ENCODE data around the gene GAGE10.
A peak's percentile ranks its signal among the peaks of the same experiment; 100 is the strongest.

The GAGE10 gene

DNA sequence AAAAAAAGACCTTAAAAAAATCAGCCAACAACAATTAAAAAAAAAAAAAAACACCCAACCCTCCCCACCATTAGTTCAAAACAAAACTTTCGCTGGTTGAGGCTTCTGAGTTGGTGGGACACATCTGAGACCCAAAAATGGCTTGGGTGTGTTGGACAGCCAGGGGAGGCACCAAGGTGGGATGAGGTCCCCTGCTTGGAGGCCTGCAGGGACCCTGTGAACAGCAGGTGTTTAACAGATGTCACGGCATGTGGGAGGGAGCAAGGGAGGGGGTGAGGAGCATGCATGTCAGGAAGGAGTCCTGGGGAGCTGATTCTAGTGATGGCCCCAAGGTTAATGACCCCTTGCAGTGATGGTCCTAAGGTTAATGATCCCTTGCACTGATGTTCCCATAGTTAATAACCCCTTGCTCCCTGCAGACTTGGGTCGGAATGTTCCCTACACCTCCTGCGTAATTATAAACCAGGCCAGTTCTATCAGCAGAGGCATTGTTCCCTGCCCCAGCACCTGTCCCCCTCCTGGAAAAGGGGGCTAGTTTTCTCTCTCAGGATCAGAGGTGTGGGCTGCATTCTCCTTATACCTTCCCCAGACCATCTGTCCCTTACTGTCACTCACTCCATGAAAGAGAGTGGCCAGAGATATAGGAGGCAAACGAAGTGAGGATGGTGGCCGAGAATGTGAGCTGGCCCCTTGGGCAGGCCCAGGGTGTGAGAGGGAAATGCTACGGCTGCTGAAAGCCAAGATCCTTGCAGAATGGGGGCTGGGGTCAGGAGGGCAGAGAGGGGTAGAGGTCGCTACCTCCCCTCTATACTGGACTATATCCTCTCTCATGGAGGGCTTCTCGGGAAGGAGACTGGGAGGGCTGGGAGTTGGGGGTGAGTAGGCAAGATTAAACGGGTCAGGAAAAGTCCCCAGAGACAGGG is 36.7 kb upstream of the GAGE10 start:
- no peaks in the 10 kb centered on the region for H3K9me3 ChIP-seq
- no peaks in the 10 kb centered on the region for H3K27me3 ChIP-seq
- TF ChIP-seq, protein P1, sequence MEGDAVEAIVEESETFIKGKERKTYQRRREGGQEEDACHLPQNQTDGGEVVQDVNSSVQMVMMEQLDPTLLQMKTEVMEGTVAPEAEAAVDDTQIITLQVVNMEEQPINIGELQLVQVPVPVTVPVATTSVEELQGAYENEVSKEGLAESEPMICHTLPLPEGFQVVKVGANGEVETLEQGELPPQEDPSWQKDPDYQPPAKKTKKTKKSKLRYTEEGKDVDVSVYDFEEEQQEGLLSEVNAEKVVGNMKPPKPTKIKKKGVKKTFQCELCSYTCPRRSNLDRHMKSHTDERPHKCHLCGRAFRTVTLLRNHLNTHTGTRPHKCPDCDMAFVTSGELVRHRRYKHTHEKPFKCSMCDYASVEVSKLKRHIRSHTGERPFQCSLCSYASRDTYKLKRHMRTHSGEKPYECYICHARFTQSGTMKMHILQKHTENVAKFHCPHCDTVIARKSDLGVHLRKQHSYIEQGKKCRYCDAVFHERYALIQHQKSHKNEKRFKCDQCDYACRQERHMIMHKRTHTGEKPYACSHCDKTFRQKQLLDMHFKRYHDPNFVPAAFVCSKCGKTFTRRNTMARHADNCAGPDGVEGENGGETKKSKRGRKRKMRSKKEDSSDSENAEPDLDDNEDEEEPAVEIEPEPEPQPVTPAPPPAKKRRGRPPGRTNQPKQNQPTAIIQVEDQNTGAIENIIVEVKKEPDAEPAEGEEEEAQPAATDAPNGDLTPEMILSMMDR (IDR thresholded peaks at IDR 0.05) = no peak
- H3K4me3 ChIP-seq (ENCODE audit: low read depth in 1 of 2, low read length in 1 of 2) = no peak overlapping the region
- H3K4me1 ChIP-seq (ENCODE audit: control insufficient read depth in 1 of 2, insufficient read depth in 1 of 2, low read depth in 1 of 2, low read length in 1 of 2) = peaks cover 18 to 23% of the 10 kb centered on the region in 2 experiments
- H3K36me3 ChIP-seq = no peaks in the 10 kb centered on the region
- no peak overlapping the region for H3K27ac ChIP-seq

DNA sequence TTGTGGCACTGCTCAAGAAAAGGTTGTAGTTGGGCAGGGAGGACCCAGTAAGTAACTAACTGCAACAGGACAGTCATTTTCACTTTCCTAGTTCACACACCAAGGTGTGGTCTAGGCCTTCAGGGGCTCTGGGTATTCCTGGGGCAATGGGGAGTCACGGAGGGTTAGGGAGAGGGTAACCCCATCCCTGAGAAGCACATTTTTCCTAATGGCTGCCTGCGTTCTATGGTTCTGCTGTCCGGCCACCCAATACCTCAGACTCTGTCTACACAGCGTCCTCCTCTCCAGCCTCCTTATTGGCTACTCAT is 34.8 kb upstream of the GAGE10 start:
- H3K9me3 ChIP-seq = no peaks in the 10 kb centered on the region

DNA sequence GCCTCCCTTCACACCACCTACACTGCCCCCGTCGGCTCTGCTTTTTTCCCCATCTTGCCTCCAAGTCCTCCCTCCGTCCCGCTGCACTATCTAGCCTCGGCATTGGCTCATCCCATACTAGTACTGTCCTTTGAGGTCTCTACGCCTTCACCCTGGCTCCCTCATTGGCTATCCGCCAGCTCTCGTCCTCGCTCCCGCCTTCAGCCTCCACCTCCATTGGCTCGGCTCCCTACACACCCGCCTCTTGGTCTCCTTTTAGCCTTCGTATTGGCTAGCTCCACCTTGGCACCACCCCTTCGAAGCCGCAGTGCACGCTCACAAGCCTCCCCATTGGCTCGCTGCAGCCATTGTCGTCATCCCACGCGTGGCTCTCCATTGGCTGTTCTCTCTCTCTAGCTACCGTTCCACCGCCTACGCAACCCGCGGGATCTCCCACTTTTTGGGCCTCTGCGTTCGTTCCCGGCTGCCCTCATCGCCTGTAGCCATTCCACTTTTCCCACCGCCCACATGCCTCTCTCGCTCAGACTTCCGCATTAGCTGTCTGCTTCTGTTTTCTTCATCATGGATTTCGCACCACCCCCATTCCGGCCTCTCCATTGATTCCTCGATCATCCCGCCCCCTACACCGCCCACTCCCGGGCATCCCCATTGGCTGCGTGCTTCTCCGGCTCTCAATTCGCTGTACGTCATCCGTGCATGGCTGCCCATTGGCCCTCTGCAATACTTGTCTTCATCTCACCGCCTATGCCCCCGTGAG is 34.3 kb upstream of the GAGE10 start:
- TF ChIP-seq, protein P1 (IDR thresholded peaks at IDR 0.05) = no peak
- peak overlapping the region; percentile 68 to 76 for H3K4me3 ChIP-seq (ENCODE audit: low read depth in 1 of 2, low read length in 1 of 2)

More for the DNA sequence above, 34.8 kb upstream of the GAGE10 start:
- Histone ChIP-seq H3K27ac (peak overlapping the region; percentile 96), H3K27me3 (no peaks in the 10 kb centered on the region), H3K36me3 (no peaks in the 10 kb centered on the region), H3K4me1 (ENCODE audit: control insufficient read depth in 1 of 2, insufficient read depth in 1 of 2, low read depth in 1 of 2, low read length in 1 of 2) (peaks cover 18 to 36% of the 10 kb centered on the region in 2 experiments), H3K4me3 (ENCODE audit: low read depth in 1 of 2, low read length in 1 of 2) (peak overlapping the region; percentile 68 to 76)
- TF ChIP-seq, protein P1 (IDR thresholded peaks at IDR 0.05) = no peak

DNA sequence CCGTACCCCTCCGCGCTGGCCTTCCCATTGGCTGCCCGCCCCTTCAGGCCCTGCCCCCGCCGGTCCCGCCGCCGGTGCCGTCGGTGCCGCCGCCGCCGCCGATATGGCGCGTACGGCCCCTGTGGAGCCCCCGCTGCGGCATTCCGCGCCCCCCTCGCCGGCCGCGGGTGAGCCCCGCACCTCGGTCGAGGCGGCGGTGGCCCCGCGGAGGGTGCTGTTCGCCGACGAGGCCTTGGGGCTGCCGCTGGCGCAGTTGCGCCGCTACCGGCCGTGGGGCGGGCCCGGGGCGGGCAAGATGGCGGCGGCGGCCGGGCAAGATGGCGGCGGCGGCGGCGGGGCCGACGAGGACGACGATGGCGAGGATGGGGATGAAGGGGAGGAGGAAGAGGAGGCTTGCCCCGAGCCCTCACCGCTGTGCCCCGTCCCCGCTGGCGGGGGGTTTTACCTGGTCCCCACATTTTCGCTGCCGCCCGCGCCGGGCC is 33.6 kb upstream of the GAGE10 start, which contains the start of gene PPP1R3F:
TSS of gene PPP1R3F (plus strand) at position 27 of the 482 bp plus-strand sequence. CDS start at position 104, 77 bp downstream.
- H3K27ac ChIP-seq = peak within 1 kb of the TSS; percentile 96
- H3K9me3 ChIP-seq = no peaks in the 10 kb centered on the region
- no peaks in the 10 kb centered on the region for H3K27me3 ChIP-seq
- peaks cover 18 to 37% of the 10 kb centered on the region in 2 experiments for H3K4me1 ChIP-seq (ENCODE audit: control insufficient read depth in 1 of 2, insufficient read depth in 1 of 2, low read depth in 1 of 2, low read length in 1 of 2)
- peak within 1 kb of the TSS; percentile 68 to 76 for H3K4me3 ChIP-seq (ENCODE audit: low read depth in 1 of 2, low read length in 1 of 2)
- TF ChIP-seq, protein P1 (IDR thresholded peaks at IDR 0.05) = peak; percentile 17
- H3K36me3 ChIP-seq = no peaks in the 10 kb centered on the region

More for the DNA sequence above, 34.3 kb upstream of the GAGE10 start:
- Histone ChIP-seq H3K27ac (peak overlapping the region; percentile 96), H3K4me1 (ENCODE audit: control insufficient read depth in 1 of 2, insufficient read depth in 1 of 2, low read depth in 1 of 2, low read length in 1 of 2) (peaks cover 18 to 37% of the 10 kb centered on the region in 2 experiments), H3K27me3 (no peaks in the 10 kb centered on the region), H3K9me3 (no peaks in the 10 kb centered on the region), H3K36me3 (no peaks in the 10 kb centered on the region)

DNA sequence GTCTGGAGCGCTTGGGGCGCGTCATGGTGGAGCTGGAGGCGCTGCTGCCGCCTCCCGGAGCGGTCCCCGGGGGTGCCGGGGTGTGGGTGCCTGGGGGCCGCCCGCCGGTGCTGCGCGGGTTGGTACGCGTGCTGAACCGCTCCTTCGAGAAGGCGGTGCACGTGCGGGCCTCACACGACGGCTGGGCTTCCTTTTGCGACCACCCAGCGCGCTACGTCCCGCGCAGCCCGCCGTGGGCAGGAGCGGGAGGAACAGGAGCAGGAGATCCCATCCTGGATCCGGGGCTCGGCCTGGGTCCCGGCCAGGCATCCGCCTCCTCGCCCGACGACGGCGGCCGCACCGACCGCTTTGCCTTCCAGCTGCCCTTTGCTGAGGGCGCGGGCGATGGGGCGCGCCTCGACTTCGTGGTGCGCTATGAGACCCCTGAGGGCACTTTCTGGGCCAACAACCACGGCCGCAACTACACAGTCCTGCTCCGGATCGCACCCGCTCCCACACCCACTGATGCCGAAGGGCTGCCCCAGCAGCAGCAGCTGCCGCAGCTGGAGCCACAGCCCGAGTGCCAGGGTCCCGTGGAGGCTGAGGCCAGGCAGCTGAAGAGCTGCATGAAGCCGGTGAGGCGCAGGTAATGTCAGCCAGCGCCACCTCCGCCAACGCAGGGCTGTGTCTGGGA is 33.1 kb upstream of the GAGE10 start:
- no peaks in the 10 kb centered on the region for H3K9me3 ChIP-seq
- H3K4me3 ChIP-seq (ENCODE audit: low read depth in 1 of 2, low read length in 1 of 2) = peak overlapping the region; percentile 68 to 76
- no peaks in the 10 kb centered on the region for H3K27me3 ChIP-seq
- no peaks in the 10 kb centered on the region for H3K36me3 ChIP-seq
- TF ChIP-seq, protein P1 (IDR thresholded peaks at IDR 0.05) = no peak
- H3K27ac ChIP-seq = peak overlapping the region; percentile 96
- peaks cover 18 to 37% of the 10 kb centered on the region in 2 experiments for H3K4me1 ChIP-seq (ENCODE audit: control insufficient read depth in 1 of 2, insufficient read depth in 1 of 2, low read depth in 1 of 2, low read length in 1 of 2)

All from neutrophil (primary cell).